Kidney (tissue), 14 donors: Measurements from ENCODE around the gene PDCD1LG2. TPM values are rescaled to one million over a fixed set of nuclear protein-coding genes. Genes with fewer than 3 reads are reported as not detected.
"Not testable (repeated sequence)": the region's sequence is repeated elsewhere in the genome, so short reads cannot be mapped to it uniquely, and the experiment has no call there.

Experiments
- DNase-seq, 5 donors: peaks; one replicate each; pipeline ENCODE4 v3.0.0-alpha.2; 2013 to 2020
- FAIRE-seq: peaks from 2 replicates; lab custom pipeline; 2012; peaks lifted over from hg19 to GRCh38; lab: Jason Lieb, UNC
- H3K27ac ChIP-seq, 2 donors: one replicate each; pipeline ENCODE4 v1.7.0; 2013; ENCODE audit warnings: low read depth in 2 of 2, low read length in 2 of 2, inconsistent platforms in 1 of 2
- H3K27me3 ChIP-seq: one replicate; pipeline ENCODE4 v1.7.1; 2013; ENCODE audit warnings: low read length, inconsistent platforms; ENCODE audit not compliant: control insufficient read depth, insufficient read depth
- H3K36me3 ChIP-seq, 3 donors: one replicate each; pipeline versions ENCODE4 v1.7.0 to v1.7.1; 2013; ENCODE audit warnings: low read length in 3 of 3, control low read depth in 1 of 3, inconsistent platforms in 1 of 3; ENCODE audit not compliant: insufficient read depth in 3 of 3, control insufficient read depth in 2 of 3
- H3K4me1 ChIP-seq, 3 donors: one replicate each; pipeline versions ENCODE4 v1.7.0 to v1.7.1; 2013; ENCODE audit warnings: low read length in 3 of 3, inconsistent platforms in 1 of 3, low read depth in 1 of 3; ENCODE audit not compliant: control insufficient read depth in 2 of 3, insufficient read depth in 2 of 3
- H3K4me3 ChIP-seq, 3 donors: one replicate each; pipeline versions ENCODE4 v1.7.0 to v1.8.1; 2013; ENCODE audit warnings: low read length in 3 of 3, control low read depth in 1 of 3, inconsistent platforms in 1 of 3
- H3K9ac ChIP-seq, 3 donors: one replicate each; pipeline versions ENCODE4 v1.7.0 to v1.7.1; 2013; ENCODE audit warnings: low read length in 3 of 3, control low read depth in 1 of 3, inconsistent platforms in 1 of 3
- H3K9me3 ChIP-seq, 3 donors: one replicate each; pipeline versions ENCODE4 v1.7.0 to v1.7.1; 2013; ENCODE audit warnings: low read length in 3 of 3, control low read depth in 1 of 3, inconsistent platforms in 1 of 3; ENCODE audit not compliant: control insufficient read depth in 2 of 3, insufficient read depth in 1 of 3
- CTCF ChIP-seq: IDR thresholded peaks from 3 replicates; pipeline ENCODE4 v1.5.1; 2012; ENCODE audit warnings: mild to moderate bottlenecking, moderate library complexity, borderline replicate concordance; ENCODE audit not compliant: insufficient read depth; ENCODE audit errors: extremely low read depth
- intact Hi-C: fragments of 100-400 bp; cut with DNase I; formaldehyde crosslinking; loops from one replicate; pipeline ENCODE4 v1.11.1; 2022
- polyA plus RNA-seq: library from polyadenylated mRNA; stranded (reverse); fragments of 350-450 nt; fragmentation: Illumina TruSeq; extraction: RNeasy Lipid Tissue Mini Kit (QIAGEN cat#74804); gene quantifications from one replicate; pipeline ENCODE4 v1.2.3, GENCODE V29; 2014; ENCODE audit warnings: low read depth, low replicate concordance; ENCODE audit not compliant: insufficient read depth
- total RNA-seq: library from RNA; stranded (reverse); fragmentation: NEBNext Ultra II Directional; extraction: Animal tissue kit (Norgen Biotek cat#: 25700); gene quantifications from one replicate; pipeline ENCODE4 v1.2.1, GENCODE V29; 2021
- donor health status: control.
- donor health status: control.
- donor health status: control.
- donor health status: control.
- donor health status: control.
- donor health status: DM: yes; HTN: yes; CAD: no.
- donor health status: Normal renal cell carcinoma (clear cell type).

PDCD1LG2 gene
- total and polyA plus RNA-seq, 2 donors from 2014 or later = 1.5 to 2.4 TPM

GRCh38 chr9:5468850-5469249 lies 41.5 kb upstream of the PDCD1LG2 start:
- no peak for TF ChIP-seq CTCF
- H3K27me3 ChIP-seq = no peaks in the 10 kb centered on the region
- no peak overlapping the region for H3K4me3 ChIP-seq
- peaks cover 0 to 2% (median 0%) of the 10 kb centered on the region in 3 donors for H3K36me3 ChIP-seq
- no peaks in the 10 kb centered on the region for H3K9me3 ChIP-seq
- intact Hi-C loops = no loop called here
- FAIRE-seq (no peak), DNase-seq (no peak)
- no peak overlapping the region for H3K27ac ChIP-seq
- H3K4me1 ChIP-seq = no peaks in the 10 kb centered on the region
- H3K9ac ChIP-seq = no peak overlapping the region

DNA sequence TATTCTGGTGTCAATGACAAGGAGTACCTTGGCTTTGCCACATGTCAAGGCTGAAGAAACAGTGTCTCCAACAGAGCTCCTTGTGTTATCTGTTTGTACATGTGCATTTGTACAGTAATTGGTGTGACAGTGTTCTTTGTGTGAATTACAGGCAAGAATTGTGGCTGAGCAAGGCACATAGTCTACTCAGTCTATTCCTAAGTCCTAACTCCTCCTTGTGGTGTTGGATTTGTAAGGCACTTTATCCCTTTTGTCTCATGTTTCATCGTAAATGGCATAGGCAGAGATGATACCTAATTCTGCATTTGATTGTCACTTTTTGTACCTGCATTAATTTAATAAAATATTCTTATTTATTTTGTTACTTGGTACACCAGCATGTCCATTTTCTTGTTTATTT lies 40.2 kb upstream of the PDCD1LG2 start:
- Histone ChIP-seq H3K9me3 (no peaks in the 10 kb centered on the region), H3K9ac (no peak overlapping the region), H3K4me1 (no peaks in the 10 kb centered on the region), H3K27me3 (no peaks in the 10 kb centered on the region), H3K4me3 (no peak overlapping the region), H3K36me3 (peaks cover 0 to 2% (median 0%) of the 10 kb centered on the region in 3 donors), H3K27ac (no peak overlapping the region)
- TF ChIP-seq CTCF = no peak
- intact Hi-C loops = no loop called here
- DNase-seq (no peak), FAIRE-seq (no peak)

DNA sequence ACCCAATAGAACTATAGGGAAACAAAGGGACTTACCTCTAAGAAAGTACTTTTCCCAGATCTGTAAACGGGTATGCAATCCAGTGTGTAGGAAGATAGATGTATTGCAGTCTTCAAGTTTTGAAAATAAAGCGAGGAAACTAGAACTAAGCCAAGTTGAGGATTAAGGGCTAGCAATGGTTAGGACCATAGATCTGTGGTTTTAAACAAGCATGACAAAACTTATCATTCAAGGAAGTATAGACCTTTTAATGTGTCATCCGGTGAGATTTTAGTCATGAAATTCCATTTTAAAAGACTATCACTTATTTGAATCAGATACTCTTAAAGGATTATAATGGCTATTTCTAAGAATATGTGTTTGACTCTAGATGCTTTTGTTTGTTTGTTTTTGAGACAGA lies 39.5 kb upstream of the PDCD1LG2 start:
- intact Hi-C loops = no loop called here
- no peaks in the 10 kb centered on the region for H3K27me3 ChIP-seq
- peaks cover 0 to 2% (median 0%) of the 10 kb centered on the region in 3 donors for H3K36me3 ChIP-seq
- no peak overlapping the region for H3K27ac ChIP-seq
- H3K9ac ChIP-seq = no peak overlapping the region
- no peak for FAIRE-seq
- DNase-seq = no peak
- H3K4me1 ChIP-seq = no peaks in the 10 kb centered on the region
- no peak overlapping the region for H3K4me3 ChIP-seq
- no peaks in the 10 kb centered on the region for H3K9me3 ChIP-seq
- TF ChIP-seq CTCF = no peak

DNA sequence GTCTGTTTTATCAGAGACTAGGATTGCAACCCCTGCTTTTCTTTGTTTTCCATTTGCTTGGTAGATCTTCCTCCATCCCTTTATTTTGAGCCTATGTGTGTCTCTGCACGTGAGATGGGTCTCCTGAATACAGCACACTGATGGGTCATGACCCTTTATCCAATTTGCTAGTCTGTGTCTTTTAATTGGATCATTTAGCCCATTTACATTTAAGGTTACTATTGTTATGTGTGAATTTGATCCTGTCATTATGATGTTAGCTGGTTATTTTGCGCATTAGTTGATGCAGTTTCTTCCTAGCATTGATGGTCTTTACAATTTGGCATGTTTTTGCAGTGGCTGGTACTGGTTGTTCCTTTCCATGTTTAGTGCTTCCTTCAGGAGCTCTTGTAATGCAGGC lies 34.7 kb upstream of the PDCD1LG2 start:
- H3K9me3 ChIP-seq, H3K4me1 ChIP-seq, H3K9ac ChIP-seq, H3K27ac ChIP-seq, H3K27me3 ChIP-seq, H3K36me3 ChIP-seq, DNase-seq, FAIRE-seq, intact Hi-C loops, H3K4me3 ChIP-seq: not testable (repeated sequence)
